K562 (cell line): ENCODE data around the gene AP3S2.

Experiments
- CTCF ChIP-seq, 3 experiments: IDR thresholded peaks in 2 of 3; conservative IDR thresholded peaks in 1 of 3; 2 replicates each; pipeline ENCODE4 v1.5.1; 2011 to 2012; ENCODE audit warnings: low read length in 3 of 3, mild to moderate bottlenecking in 3 of 3, control low read depth in 2 of 3, improper control_type of control experiment in 1 of 3, inconsistent platforms in 1 of 3, low read depth in 1 of 3, mixed read lengths in 1 of 3, moderate library complexity in 1 of 3; ENCODE audit not compliant: insufficient read depth in 2 of 3
- HIVEP1 ChIP-seq: fragments of 250-450 bp; sonication (Bioruptor Pico); IDR thresholded peaks from 2 replicates; pipeline ENCODE4 v1.4.0; 2020; ENCODE audit warnings: mild to moderate bottlenecking
- MAFK ChIP-seq: IDR thresholded peaks from 2 replicates; pipeline ENCODE4 v1.6.1; 2011; ENCODE audit warnings: low read length, improper control_type of control experiment
- SNAPC5 ChIP-seq: fragments of 250-450 bp; sonication (Bioruptor Pico); IDR thresholded peaks from 2 replicates; pipeline ENCODE4 v1.8.0; 2021; ENCODE audit warnings: moderate library complexity, mild to moderate bottlenecking, inconsistent platforms
- TBP ChIP-seq: optimal IDR thresholded peaks from 2 replicates; pipeline ENCODE3; 2011; ENCODE audit warnings: low read depth, low read length, improper control_type of control experiment
- TCF7 ChIP-seq: sonication (generic); IDR thresholded peaks from 2 replicates; pipeline ENCODE4 v1.6.1; 2016; ENCODE audit warnings: antibody characterized with exemption, borderline replicate concordance

- TF ChIP-seq CTCF (IDR thresholded peaks at IDR 0.05 in 2 of 3, conservative IDR thresholded peaks at IDR 0.05 in 1 of 3; ENCODE audit: insufficient read depth in 2 of 3, low read depth in 1 of 3, low read length in 3 of 3) (no peak), HIVEP1 (CRISPR knock-in tag) (no peak), MAFK (no peak), TCF7 (no peak), SNAPC5 (CRISPR knock-in tag) (no peak), TBP (no peak)
Measured at GRCh38 chr15:89830639-89831038, 63.2 kb downstream of the AP3S2 start.
